Hepatocyte (in vitro differentiated cells): Measurements from ENCODE around the gene TEX261. TPM values are rescaled to one million over a fixed set of nuclear protein-coding genes. Genes with fewer than 3 reads are reported as not detected.

ENCODE experiments used
- DNase-seq: peaks from one replicate; pipeline ENCODE4 v3.0.0-alpha.2; 2016; ENCODE audit warnings: low spot score
- H2AFZ ChIP-seq: fragments of 200-600 bp; sonication (generic); 2 replicates; pipeline ENCODE4 v1.6.0; 2016; ENCODE audit warnings: antibody characterized with exemption, mild to moderate bottlenecking
- H3K27ac ChIP-seq: fragments of 200-600 bp; sonication (generic); 2 replicates; pipeline ENCODE4 v1.5.1; 2016; ENCODE audit warnings: mild to moderate bottlenecking
- H3K27me3 ChIP-seq: fragments of 200-600 bp; sonication (generic); 2 replicates; pipeline ENCODE4 v1.6.1; 2016
- H3K36me3 ChIP-seq: fragments of 200-600 bp; sonication (generic); replicated peaks from 2 replicates; pipeline ENCODE4 v1.5.1; 2016; ENCODE audit warnings: low read depth; ENCODE audit not compliant: insufficient read depth
- H3K4me1 ChIP-seq: fragments of 200-600 bp; sonication (generic); 2 replicates; pipeline ENCODE4 v1.5.1; 2016; ENCODE audit warnings: mild to moderate bottlenecking, moderate library complexity; ENCODE audit not compliant: insufficient read depth
- H3K4me2 ChIP-seq: fragments of 200-600 bp; sonication (generic); 2 replicates; pipeline ENCODE4 v1.6.0; 2016
- H3K4me3 ChIP-seq: fragments of 200-600 bp; sonication (generic); 2 replicates; pipeline ENCODE4 v1.5.1; 2016; ENCODE audit warnings: mild to moderate bottlenecking
- H3K79me2 ChIP-seq: fragments of 200-600 bp; sonication (generic); 2 replicates; pipeline ENCODE4 v1.6.0; 2017; ENCODE audit warnings: mild to moderate bottlenecking
- H3K9me2 ChIP-seq: fragments of 200-600 bp; sonication (generic); replicated peaks from 2 replicates; pipeline ENCODE4 v1.6.0; 2017; ENCODE audit warnings: mild to moderate bottlenecking; ENCODE audit not compliant: insufficient read depth
- H3K9me3 ChIP-seq: fragments of 200-600 bp; sonication (generic); 2 replicates; pipeline ENCODE4 v1.5.1; 2016; ENCODE audit warnings: low read depth, mild to moderate bottlenecking
- H4K20me1 ChIP-seq: fragments of 200-600 bp; sonication (generic); 2 replicates; pipeline ENCODE4 v1.6.0; 2016; ENCODE audit warnings: mild to moderate bottlenecking; ENCODE audit not compliant: insufficient read depth, poor library complexity, severe bottlenecking
- EZH2 ChIP-seq: fragments of 200-600 bp; sonication (generic); IDR thresholded peaks from 2 replicates; pipeline ENCODE4 v1.6.1; 2016; ENCODE audit warnings: antibody characterized with exemption, mild to moderate bottlenecking, borderline replicate concordance
- EZH2phosphoT487 ChIP-seq: fragments of 200-600 bp; sonication (generic); IDR thresholded peaks from one replicate; pipeline ENCODE4 v1.6.1; 2018; ENCODE audit warnings: antibody characterized with exemption, mild to moderate bottlenecking, low read depth, moderate library complexity; ENCODE audit not compliant: unreplicated experiment, severe bottlenecking
- WGBS: methylation state at CpG from one replicate; pipeline ENCODE4 v1.1.6; 2016; ENCODE audit warnings: low lambda C conversion rate; ENCODE audit errors: missing lambda C conversion rate; 5-methylcytosine and 5-hydroxymethylcytosine counted together
- polyA plus RNA-seq: library from polyadenylated mRNA; unstranded; fragments of >200 nt; fragmentation: Nextera tagmentation; extraction: Ambion mirVana; gene quantifications from 2 replicates; pipeline ENCODE4 v1.2.1, GENCODE V29; 2016
- total RNA-seq: library from RNA; depleted of rRNA; stranded (reverse); fragments of >200 nt; gene quantifications from 2 replicates; pipeline ENCODE4 v1.2.3, GENCODE V29; 2014
- TF ChIP-seq, protein P1 (sequence below): fragments of 200-600 bp; sonication (generic); IDR thresholded peaks from 2 replicates; pipeline ENCODE4 v1.5.1; 2016; ENCODE audit warnings: antibody characterized with exemption, mild to moderate bottlenecking; ENCODE audit not compliant: poor library complexity

Gene TEX261
- total and polyA plus RNA-seq, 2 experiments from 2014 or later: 41.5 to 81.0 TPM

DNA sequence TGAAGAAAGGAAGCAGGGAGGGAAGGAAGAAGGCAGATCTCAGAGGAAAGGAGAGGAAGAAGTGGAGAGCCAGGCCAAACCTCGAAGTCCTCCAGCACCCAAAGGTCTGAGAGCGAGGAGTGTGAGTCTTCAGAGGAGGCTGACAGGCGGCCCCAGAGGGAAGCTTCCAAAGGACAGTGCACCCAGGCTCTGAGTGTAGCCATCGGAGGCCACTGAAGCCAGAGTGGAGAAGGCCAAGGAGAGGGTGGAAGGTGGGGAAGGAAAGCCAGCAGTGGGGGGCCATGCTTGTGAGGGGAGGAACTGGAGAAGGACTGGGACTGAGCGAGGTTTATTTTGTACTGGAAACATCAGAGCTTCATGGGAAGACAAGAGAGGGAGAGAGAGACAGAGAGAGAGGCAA lies 53.0 kb downstream of the TEX261 start:
- TF ChIP-seq EZH2: no peak
- TF ChIP-seq EZH2phosphoT487: no peak
- TF ChIP-seq, protein P1, sequence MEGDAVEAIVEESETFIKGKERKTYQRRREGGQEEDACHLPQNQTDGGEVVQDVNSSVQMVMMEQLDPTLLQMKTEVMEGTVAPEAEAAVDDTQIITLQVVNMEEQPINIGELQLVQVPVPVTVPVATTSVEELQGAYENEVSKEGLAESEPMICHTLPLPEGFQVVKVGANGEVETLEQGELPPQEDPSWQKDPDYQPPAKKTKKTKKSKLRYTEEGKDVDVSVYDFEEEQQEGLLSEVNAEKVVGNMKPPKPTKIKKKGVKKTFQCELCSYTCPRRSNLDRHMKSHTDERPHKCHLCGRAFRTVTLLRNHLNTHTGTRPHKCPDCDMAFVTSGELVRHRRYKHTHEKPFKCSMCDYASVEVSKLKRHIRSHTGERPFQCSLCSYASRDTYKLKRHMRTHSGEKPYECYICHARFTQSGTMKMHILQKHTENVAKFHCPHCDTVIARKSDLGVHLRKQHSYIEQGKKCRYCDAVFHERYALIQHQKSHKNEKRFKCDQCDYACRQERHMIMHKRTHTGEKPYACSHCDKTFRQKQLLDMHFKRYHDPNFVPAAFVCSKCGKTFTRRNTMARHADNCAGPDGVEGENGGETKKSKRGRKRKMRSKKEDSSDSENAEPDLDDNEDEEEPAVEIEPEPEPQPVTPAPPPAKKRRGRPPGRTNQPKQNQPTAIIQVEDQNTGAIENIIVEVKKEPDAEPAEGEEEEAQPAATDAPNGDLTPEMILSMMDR: no peak
- Histone ChIP-seq H3K27me3 (peaks cover 38% of the 10 kb centered on the region), H3K9me2 (no peaks in the 10 kb centered on the region), H3K9me3 (no peaks in the 10 kb centered on the region), H3K4me1 (no peaks in the 10 kb centered on the region), H3K79me2 (no peaks in the 10 kb centered on the region), H3K36me3 (no peaks in the 10 kb centered on the region), H3K27ac (no peak overlapping the region), H4K20me1 (no peaks in the 10 kb centered on the region), H2AFZ (no peak overlapping the region), H3K4me3 (no peak overlapping the region), H3K4me2 (no peak overlapping the region)
- DNase-seq: no peak
- 90% methylated on average over 5 of the region's 5 CpGs for WGBS

DNA sequence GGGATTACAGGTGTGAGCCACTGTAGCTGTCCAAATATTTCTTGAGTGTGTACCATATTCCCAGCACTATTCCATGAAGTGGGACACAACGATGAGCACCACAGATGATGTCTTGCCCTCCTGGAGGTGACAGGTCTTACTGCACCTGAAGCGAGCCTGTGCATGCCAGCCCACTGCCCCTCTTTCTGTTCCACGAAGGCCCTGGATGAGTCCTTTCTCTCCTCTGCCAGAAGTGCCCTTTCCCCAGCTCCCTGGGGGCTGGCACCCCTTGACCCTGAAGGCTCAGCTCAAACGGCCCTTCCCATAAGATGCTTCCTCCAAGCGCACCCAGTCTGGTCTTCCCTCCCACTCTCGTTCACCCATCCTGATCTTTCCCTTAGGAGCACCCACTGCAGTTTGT lies 53.5 kb downstream of the TEX261 start:
- 73% methylated on average over 6 of the region's 6 CpGs for WGBS
- TF ChIP-seq EZH2 (no peak), EZH2phosphoT487 (no peak)
- TF ChIP-seq, protein P1: no peak
- peaks cover 38% of the 10 kb centered on the region for H3K27me3 ChIP-seq

DNA sequence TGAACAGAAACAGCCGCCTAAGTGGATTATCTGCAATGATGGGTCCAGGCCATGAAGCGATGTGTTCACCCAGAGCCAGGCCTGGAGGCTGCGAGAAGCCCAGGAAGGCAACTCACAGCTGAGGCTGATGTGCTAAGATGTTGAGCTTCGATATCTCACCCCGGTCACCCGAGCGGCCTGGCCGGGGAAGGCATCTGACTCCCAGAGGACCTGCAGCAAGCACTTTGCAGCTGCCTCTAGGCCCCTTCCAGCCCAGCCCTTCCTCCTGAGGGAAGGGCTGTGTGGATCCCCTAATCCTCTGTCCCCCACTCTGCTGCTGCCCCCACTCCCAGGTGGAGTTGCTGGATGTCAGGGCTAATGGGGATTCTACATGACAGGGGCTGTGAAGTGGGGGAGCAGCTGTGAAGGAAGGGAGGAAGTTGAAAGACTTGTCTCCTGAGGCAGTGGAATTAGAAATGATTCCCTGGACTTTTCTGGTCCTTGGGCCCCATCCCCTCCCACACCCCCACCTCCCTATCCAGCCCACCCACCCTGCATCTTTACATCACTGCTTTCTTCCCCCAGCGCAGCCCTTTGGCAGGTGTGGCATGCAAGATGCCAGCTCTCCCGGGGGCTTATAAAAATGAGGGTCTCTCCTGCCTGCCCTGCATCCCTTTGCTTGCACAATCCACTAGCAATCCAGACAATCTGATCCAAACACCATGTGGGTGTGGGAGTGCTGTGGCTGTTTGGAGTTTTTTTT lies 54.7 kb downstream of the TEX261 start:
- Histone ChIP-seq H3K9me3 (no peaks in the 10 kb centered on the region), H3K9me2 (no peaks in the 10 kb centered on the region), H3K79me2 (no peaks in the 10 kb centered on the region), H4K20me1 (no peaks in the 10 kb centered on the region), H3K4me1 (no peaks in the 10 kb centered on the region), H3K36me3 (no peaks in the 10 kb centered on the region), H3K27ac (no peak overlapping the region), H3K4me3 (no peak overlapping the region), H3K4me2 (no peak overlapping the region), H3K27me3 (peaks cover 30% of the 10 kb centered on the region), H2AFZ (no peak overlapping the region)
- WGBS: 87% methylated on average over 10 of the region's 10 CpGs
- DNase-seq: no peak
- TF ChIP-seq EZH2phosphoT487 (no peak), EZH2 (no peak)
- TF ChIP-seq, protein P1: no peak

More for the DNA sequence above, 53.5 kb downstream of the TEX261 start:
- Histone ChIP-seq H4K20me1 (no peaks in the 10 kb centered on the region), H3K27ac (no peak overlapping the region), H2AFZ (no peak overlapping the region), H3K4me1 (no peaks in the 10 kb centered on the region), H3K9me3 (no peaks in the 10 kb centered on the region), H3K79me2 (no peaks in the 10 kb centered on the region), H3K4me2 (no peak overlapping the region), H3K4me3 (no peak overlapping the region), H3K9me2 (no peaks in the 10 kb centered on the region), H3K36me3 (no peaks in the 10 kb centered on the region)
- DNase-seq: no peak
